Uterus (tissue), 4 donors: Measurements from ENCODE around the gene GTF3C4. TPM values are rescaled to one million over a fixed set of nuclear protein-coding genes. Genes with fewer than 3 reads are reported as not detected.

Source experiments
- DNase-seq, 2 donors: peaks; one replicate each; pipeline ENCODE4 v3.0.0-alpha.2; 2019 to 2020
- H3K27ac ChIP-seq, 2 donors: fragments of 200-600 bp; sonication (generic); 1 replicate in 1 of 2; 2 replicates in 1 of 2; pipeline ENCODE4 v1.5.1; 2016 to 2018
- H3K27me3 ChIP-seq, 2 donors: fragments of 200-600 bp; sonication (generic); one replicate each; pipeline ENCODE4 v1.5.1; 2018 to 2019; ENCODE audit warnings: control low read depth in 1 of 2
- H3K36me3 ChIP-seq, 2 donors: fragments of 200-600 bp; sonication (generic); one replicate each; pipeline ENCODE4 v1.5.1; 2019; ENCODE audit warnings: control low read depth in 1 of 2
- H3K4me1 ChIP-seq, 2 donors: fragments of 200-600 bp; sonication (generic); one replicate each; pipeline ENCODE4 v1.5.1; 2018 to 2019; ENCODE audit warnings: control low read depth in 1 of 2
- H3K4me3 ChIP-seq, 2 donors: fragments of 200-600 bp; sonication (generic); 1 replicate in 1 of 2; 2 replicates in 1 of 2; pipeline ENCODE4 v1.5.1; 2018 to 2019; ENCODE audit warnings: mild to moderate bottlenecking in 1 of 2
- H3K9me3 ChIP-seq, 2 donors: fragments of 200-600 bp; sonication (generic); one replicate each; pipeline ENCODE4 v1.5.1; 2019; ENCODE audit warnings: control low read depth in 1 of 2
- POLR2A ChIP-seq, 2 donors: fragments of 450-650 bp; IDR thresholded peaks; one replicate each; pipeline ENCODE4 v1.6.1; 2016; ENCODE audit warnings: antibody characterized with exemption in 2 of 2, mild to moderate bottlenecking in 1 of 2, moderate library complexity in 1 of 2
- intact Hi-C: fragments of 100-400 bp; cut with DNase I; formaldehyde crosslinking; loops from one replicate; pipeline ENCODE4 v1.15.1; 2023; ENCODE audit warnings: low total_unique reads
- total RNA-seq, 4 donors: library from RNA; depleted of rRNA in 3 of 4; stranded (reverse); fragments of >200 nt in 3 of 4; gene quantifications; one replicate each; pipeline versions ENCODE4 v1.1.0 to v1.2.4, GENCODE V29; 2014 to 2023
- TF ChIP-seq, protein P1 (sequence below), 4 experiments: fragments of 200-600 bp in 2 of 4; fragments of 450-650 bp in 2 of 4; sonication (generic) in 2 of 4; IDR thresholded peaks; one replicate each; pipeline ENCODE4 v1.5.1; 2016 to 2019; ENCODE audit warnings: antibody characterized with exemption in 4 of 4, mild to moderate bottlenecking in 2 of 4, moderate library complexity in 1 of 4
- donor health status: DM: yes; HTN: yes; CAD: no.

GTF3C4 gene
- total RNA-seq, 4 donors from 2014 or later, result 3.2 to 27.8 (median 10.5) TPM

DNA sequence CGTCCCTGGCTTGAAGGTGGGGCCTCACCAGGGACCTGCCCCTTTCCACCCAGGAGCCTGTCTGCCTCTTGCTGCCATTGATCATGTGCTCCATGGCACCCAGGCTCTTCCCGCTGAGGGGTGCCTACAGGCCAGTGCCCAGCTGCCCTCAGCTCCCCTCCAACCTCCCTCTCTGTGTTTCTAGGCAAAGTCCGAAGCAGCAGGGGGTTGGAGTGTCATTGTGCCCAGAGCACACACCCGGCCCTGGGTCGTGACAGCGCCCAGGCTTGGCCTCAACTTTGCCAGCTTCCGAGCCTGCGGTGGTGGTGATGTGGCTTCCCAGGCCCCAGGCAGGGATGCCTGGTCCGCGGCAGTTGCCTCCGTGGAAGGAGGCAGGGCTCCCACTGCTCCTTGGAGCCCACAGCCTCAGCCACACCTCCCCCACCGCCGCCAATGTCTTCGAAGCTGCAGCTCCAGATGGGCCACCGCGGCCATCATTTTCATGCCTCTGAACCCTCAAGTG is 52.4 kb downstream of the GTF3C4 start:
- H3K27ac ChIP-seq, result no peak overlapping the region
- no peaks in the 10 kb centered on the region for H3K9me3 ChIP-seq
- intact Hi-C loops, result no loop called here
- no peak for DNase-seq
- H3K27me3 ChIP-seq, result no peaks in the 10 kb centered on the region
- no peak overlapping the region for H3K4me3 ChIP-seq
- TF ChIP-seq, protein P1, sequence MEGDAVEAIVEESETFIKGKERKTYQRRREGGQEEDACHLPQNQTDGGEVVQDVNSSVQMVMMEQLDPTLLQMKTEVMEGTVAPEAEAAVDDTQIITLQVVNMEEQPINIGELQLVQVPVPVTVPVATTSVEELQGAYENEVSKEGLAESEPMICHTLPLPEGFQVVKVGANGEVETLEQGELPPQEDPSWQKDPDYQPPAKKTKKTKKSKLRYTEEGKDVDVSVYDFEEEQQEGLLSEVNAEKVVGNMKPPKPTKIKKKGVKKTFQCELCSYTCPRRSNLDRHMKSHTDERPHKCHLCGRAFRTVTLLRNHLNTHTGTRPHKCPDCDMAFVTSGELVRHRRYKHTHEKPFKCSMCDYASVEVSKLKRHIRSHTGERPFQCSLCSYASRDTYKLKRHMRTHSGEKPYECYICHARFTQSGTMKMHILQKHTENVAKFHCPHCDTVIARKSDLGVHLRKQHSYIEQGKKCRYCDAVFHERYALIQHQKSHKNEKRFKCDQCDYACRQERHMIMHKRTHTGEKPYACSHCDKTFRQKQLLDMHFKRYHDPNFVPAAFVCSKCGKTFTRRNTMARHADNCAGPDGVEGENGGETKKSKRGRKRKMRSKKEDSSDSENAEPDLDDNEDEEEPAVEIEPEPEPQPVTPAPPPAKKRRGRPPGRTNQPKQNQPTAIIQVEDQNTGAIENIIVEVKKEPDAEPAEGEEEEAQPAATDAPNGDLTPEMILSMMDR (IDR thresholded peaks at IDR 0.05), result no peak
- no peaks in the 10 kb centered on the region for H3K4me1 ChIP-seq
- H3K36me3 ChIP-seq, result no peaks in the 10 kb centered on the region

- Histone ChIP-seq H3K36me3 (no peaks in the 10 kb centered on the region), H3K9me3 (no peaks in the 10 kb centered on the region), H3K4me1 (no peaks in the 10 kb centered on the region), H3K27ac (no peak overlapping the region), H3K27me3 (no peaks in the 10 kb centered on the region), H3K4me3 (no peak overlapping the region)
- no peak for TF ChIP-seq POLR2A (IDR thresholded peaks at IDR 0.05)
- TF ChIP-seq, protein P1 (IDR thresholded peaks at IDR 0.05), result no peak
- intact Hi-C loops, result no loop called here
- DNase-seq, result no peak
These were observed 53.5 kb downstream of the GTF3C4 start for GRCh38 chr9:132723809-132724208.

- DNase-seq, result no peak
- no peak overlapping the region for H3K27ac ChIP-seq
- TF ChIP-seq POLR2A (IDR thresholded peaks at IDR 0.05), result no peak
- TF ChIP-seq, protein P1 (IDR thresholded peaks at IDR 0.05), result no peak
- no peaks in the 10 kb centered on the region for H3K9me3 ChIP-seq
- no peak overlapping the region for H3K4me3 ChIP-seq
- no peaks in the 10 kb centered on the region for H3K36me3 ChIP-seq
- H3K27me3 ChIP-seq, result no peaks in the 10 kb centered on the region
- no peaks in the 10 kb centered on the region for H3K4me1 ChIP-seq
- intact Hi-C loops, result no loop called here
These were observed 55.0 kb downstream of the GTF3C4 start for GRCh38 chr9:132725306-132725705.

- Histone ChIP-seq H3K27me3 (no peaks in the 10 kb centered on the region), H3K27ac (no peak overlapping the region), H3K9me3 (no peaks in the 10 kb centered on the region), H3K36me3 (no peaks in the 10 kb centered on the region), H3K4me1 (no peaks in the 10 kb centered on the region), H3K4me3 (no peak overlapping the region)
- intact Hi-C loops, result no loop called here
- TF ChIP-seq, protein P1 (IDR thresholded peaks at IDR 0.05), result no peak
- no peak for TF ChIP-seq POLR2A (IDR thresholded peaks at IDR 0.05)
- no peak for DNase-seq
These were observed 56.4 kb downstream of the GTF3C4 start for GRCh38 chr9:132726576-132727130.

DNA sequence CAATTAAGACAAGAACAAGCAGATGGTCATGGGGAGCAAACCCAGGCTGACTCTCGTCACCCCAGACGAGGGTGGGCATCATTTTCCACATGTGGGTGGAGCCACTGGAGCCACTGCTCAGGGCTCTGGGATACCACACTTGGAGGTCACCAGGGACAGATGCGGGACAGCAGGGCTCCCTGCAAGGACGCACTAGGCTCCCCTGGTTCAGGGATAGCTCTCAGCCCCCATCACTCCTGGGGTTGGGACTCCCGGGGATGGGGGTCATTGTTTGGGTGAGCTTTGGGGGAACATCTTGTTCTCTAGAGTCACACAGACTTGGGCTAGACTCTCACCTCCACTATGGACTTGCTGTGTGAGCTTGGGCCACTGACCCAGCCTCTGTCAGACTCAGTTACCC is 57.8 kb downstream of the GTF3C4 start:
- H3K27ac ChIP-seq, result no peak overlapping the region
- intact Hi-C loops, result no loop called here
- TF ChIP-seq, protein P1 (IDR thresholded peaks at IDR 0.05), result no peak
- no peak for TF ChIP-seq POLR2A (IDR thresholded peaks at IDR 0.05)
- H3K36me3 ChIP-seq, result no peaks in the 10 kb centered on the region
- no peak overlapping the region for H3K4me3 ChIP-seq
- H3K9me3 ChIP-seq, result no peaks in the 10 kb centered on the region
- no peak for DNase-seq
- H3K4me1 ChIP-seq, result no peaks in the 10 kb centered on the region
- no peaks in the 10 kb centered on the region for H3K27me3 ChIP-seq
